Measurements from ENCODE around the gene SIM1.

DNA sequence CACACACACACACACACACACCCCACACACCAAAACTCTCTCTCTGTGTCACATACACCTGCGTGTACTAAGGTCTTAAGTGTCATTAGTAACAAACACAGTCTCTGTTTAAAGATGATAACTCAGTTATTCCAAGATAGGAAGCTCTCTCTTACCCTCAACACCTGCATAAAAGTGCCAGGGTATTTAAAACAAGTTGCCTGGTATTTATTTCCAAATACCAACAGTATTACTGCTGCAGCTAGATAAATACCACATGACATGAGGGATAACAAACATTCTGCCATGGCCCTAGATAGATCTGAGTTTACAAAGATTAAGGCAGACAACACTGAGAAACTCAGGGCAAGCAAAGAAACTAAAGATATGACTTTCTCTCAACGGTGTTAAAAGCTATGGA, 118.5 kb downstream of the SIM1 start:
- TF ChIP-seq POLR2A (IDR thresholded peaks at IDR 0.05; ENCODE audit: low read length) (no peak), GATA1 (IDR thresholded peaks at IDR 0.05; ENCODE audit: low read depth, low read length) (no peak)

All from erythroblast (primary cell).